ENCODE results near the gene KCNQ5. TPM values are rescaled to one million over a fixed set of nuclear protein-coding genes. Genes with fewer than 3 reads are reported as not detected.

Gene KCNQ5
- total RNA-seq, 1 experiment from 2014 or later, result 0.07 TPM

- Histone ChIP-seq H2AFZ (ENCODE audit: low read length) (no peak overlapping the region), H3T11ph (ENCODE audit: low read length) (no peak overlapping the region), H3K27ac (ENCODE audit: insufficient read length, low read depth, low read length) (no peak overlapping the region), H3K79me1 (ENCODE audit: insufficient read depth, low read depth, low read length, poor library complexity, severe bottlenecking) (no peaks in the 10 kb centered on the region), H2BK20ac (ENCODE audit: low read depth, low read length, poor library complexity, severe bottlenecking) (no peak overlapping the region), H4K20me1 (ENCODE audit: control insufficient read depth, insufficient read depth, insufficient read length) (no peaks in the 10 kb centered on the region), H3K9ac (ENCODE audit: extremely low read depth, insufficient read length, low read length) (no peak overlapping the region), H3K79me2 (ENCODE audit: insufficient read depth, low read length) (no peaks in the 10 kb centered on the region), H3K4me2 (ENCODE audit: insufficient read depth, insufficient read length, low read length) (no peak overlapping the region), H2AK5ac (ENCODE audit: insufficient read length, low read length) (no peak overlapping the region), H2BK15ac (ENCODE audit: low read depth, low read length) (no peak overlapping the region), H3K23ac (ENCODE audit: insufficient read length, low read depth, low read length) (no peak overlapping the region), H3K4me1 (ENCODE audit: insufficient read depth, low read length) (no peaks in the 10 kb centered on the region), H2BK120ac (ENCODE audit: low read depth, low read length, poor library complexity, severe bottlenecking) (no peak overlapping the region), H3K14ac (ENCODE audit: insufficient read depth, low read length) (no peak overlapping the region), H3K23me2 (ENCODE audit: insufficient read length, low read depth, low read length, poor library complexity, severe bottlenecking) (no peaks in the 10 kb centered on the region), H3K56ac (ENCODE audit: insufficient read length, low read depth, low read length) (no peak overlapping the region), H3K4ac (ENCODE audit: low read depth, low read length) (no peak overlapping the region), H3K27me3 (ENCODE audit: insufficient read depth, low read length) (no peaks in the 10 kb centered on the region), H3K18ac (ENCODE audit: insufficient read length, low read depth, low read length) (no peak overlapping the region), H2BK12ac (ENCODE audit: insufficient read length, low read depth, low read length) (no peak overlapping the region), H3K9me3 (ENCODE audit: control insufficient read depth, low read depth, low read length) (no peaks in the 10 kb centered on the region), H4K91ac (ENCODE audit: insufficient read length, low read depth, low read length) (no peak overlapping the region), H2BK5ac (ENCODE audit: insufficient read length, low read length) (no peak overlapping the region), H4K8ac (replicated peaks; ENCODE audit: insufficient read length, low read depth, low read length) (no peak overlapping the region), H4K5ac (ENCODE audit: insufficient read length, low read depth, low read length) (no peak overlapping the region)
- Mint-ChIP-seq H3K27me3 (ENCODE audit: low read depth) (peaks cover 8% of the 10 kb centered on the region), H3K27ac (no peak overlapping the region; a peak in 1 of 7 replicates), H3K4me3 (no peak overlapping the region), H3K36me3 (ENCODE audit: insufficient read depth in 1 of 3, low read depth in 3 of 3) (no peaks in the 10 kb centered on the region; a peak in 1 of 7 replicates), H3K4me1 (peaks cover 3 to 10% of the 10 kb centered on the region in 2 experiments; a peak in 2 of 4 replicates), H3K9me3 (no peaks in the 10 kb centered on the region)
- peak; percentile 98 for TF ChIP-seq CTCF (conservative IDR thresholded peaks at IDR 0.05)
- WGBS (ENCODE audit: extremely low coverage, insufficient read length, low lambda C conversion rate), result no CpG with 5 or more reads among the region's 11 CpGs
- DNase-seq, result peak; percentile 94
These were observed 512.7 kb downstream of the KCNQ5 start for GRCh38 chr6:73134588-73134987.

All from H9 (cell line).